ENCODE results near the gene RER1. TPM values are rescaled to one million over a fixed set of nuclear protein-coding genes. Genes with fewer than 3 reads are reported as not detected.

RER1 gene
- total RNA-seq, 2 donors from 2014 or later = 191 to 221 TPM

DNA sequence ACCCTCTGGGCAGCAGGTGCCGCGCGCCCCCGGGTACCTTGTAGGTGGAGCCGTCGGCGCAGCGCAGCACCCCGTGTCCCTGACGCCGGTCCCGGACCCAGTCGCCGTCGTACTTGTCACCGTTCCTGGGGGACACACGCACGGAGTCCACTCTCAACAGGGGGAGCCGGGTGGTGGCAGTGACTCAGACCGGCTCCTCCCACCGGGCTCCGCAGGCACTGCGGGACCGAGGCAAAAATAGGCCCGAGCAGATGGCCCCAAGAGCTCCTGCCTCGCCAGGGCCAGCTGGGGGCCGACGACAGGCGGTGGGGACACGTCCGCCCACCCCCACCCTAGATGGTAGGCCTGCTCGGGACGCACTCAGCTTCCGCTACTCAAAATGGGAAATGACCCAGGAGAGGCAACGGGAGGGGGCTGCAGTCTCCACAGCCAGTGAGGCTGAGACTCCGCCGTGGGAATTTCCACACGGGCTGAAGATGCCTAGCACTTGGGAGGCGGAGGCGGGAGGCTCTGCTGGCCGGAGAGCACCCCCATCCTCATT lies 6.6 kb upstream of the RER1 start:
- intact Hi-C loops (cut with DNase I, micrococcal nuclease) = loop anchor here (5.0 kb wide), 1 partner anchor 188 kb away; no protein-coding TSS in a partner anchor
- ATAC-seq (no peak), DNase-seq (peak; percentile 8 to 21)

DNA sequence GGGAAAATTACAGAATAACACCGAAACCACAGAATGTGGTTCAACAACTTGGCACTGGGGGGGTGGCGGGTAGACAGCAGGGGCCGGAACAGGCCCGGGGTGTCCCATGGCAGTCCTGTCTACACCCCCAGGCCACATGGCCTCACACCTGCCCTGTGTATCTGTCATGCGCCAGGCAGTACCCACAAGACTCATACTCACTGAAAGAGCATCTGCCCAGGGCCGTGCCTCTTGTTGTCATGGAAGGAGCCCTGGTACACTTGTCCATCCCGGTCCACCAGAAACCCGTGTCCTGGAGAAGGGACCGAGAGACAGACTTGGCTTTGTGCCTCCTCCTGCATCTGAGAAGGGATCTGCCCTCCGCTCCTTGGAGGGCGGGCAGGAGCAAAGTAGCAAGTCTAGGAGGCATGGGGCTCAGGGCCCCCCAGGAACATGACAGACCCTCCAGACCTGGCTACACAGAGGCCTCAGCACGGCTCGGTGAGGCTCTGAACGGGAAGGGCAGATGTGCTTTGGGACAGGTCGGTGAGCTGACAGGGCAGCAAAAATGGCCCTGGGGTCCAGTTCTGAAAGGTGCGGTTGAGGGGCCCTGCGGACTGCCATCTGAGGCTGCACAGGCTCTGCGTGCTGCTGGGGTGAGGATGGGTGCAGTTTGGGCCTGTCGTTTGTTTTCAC lies 5.9 kb upstream of the RER1 start:
- intact Hi-C loops (cut with DNase I, micrococcal nuclease) = no loop called here
- DNase-seq (peak; percentile 2 to 21), ATAC-seq (no peak)

DNA sequence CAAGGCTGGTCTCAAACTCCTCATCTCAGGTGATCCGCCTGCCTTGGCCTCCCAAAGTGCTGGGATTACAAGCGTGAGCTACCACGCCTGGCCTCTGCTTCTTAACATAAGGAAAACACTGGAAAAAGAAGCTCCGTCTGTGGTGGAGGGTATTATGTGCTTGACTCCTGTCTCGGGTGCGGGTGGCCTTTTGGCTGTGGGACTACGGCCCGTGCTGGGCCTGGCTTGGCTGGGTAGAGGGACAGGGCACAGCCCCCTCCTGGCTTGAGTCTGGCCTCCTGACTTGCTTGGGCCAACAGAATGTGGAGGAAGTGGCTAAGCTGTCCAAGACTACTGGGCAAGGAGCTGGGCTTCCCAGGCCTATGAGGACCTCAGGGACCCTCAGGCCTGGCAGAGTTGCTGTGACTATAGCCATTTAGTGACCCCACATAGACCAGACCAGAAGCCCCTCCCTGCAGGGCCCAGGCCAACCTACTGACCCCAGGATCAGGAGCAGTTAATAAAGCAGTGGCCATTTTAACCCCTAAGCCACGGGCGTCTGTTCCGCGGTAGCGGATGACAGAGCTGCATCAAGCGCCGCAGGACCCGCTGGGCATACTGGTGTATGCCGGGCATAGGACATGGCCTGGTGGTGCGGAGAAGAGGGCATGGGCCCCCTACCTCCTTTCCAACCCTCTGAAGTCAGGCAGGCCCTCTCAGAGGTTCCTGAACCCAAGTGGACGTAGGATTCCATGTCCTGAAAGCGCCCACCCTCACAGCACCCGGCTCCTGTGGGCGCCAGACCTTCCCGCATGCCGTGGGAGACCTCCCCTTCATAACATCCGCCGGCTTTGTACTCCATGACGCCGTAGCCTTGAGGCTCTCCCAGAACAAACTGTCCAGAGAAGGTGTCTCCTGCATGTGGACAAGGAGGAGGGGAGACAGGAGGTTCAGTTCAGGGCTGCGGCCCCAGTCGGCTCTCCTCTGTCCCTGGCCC lies 4.7 kb upstream of the RER1 start:
- intact Hi-C loops (cut with DNase I, micrococcal nuclease) = no loop called here
- no peak for ATAC-seq
- DNase-seq = peak; percentile 4 to 19

DNA sequence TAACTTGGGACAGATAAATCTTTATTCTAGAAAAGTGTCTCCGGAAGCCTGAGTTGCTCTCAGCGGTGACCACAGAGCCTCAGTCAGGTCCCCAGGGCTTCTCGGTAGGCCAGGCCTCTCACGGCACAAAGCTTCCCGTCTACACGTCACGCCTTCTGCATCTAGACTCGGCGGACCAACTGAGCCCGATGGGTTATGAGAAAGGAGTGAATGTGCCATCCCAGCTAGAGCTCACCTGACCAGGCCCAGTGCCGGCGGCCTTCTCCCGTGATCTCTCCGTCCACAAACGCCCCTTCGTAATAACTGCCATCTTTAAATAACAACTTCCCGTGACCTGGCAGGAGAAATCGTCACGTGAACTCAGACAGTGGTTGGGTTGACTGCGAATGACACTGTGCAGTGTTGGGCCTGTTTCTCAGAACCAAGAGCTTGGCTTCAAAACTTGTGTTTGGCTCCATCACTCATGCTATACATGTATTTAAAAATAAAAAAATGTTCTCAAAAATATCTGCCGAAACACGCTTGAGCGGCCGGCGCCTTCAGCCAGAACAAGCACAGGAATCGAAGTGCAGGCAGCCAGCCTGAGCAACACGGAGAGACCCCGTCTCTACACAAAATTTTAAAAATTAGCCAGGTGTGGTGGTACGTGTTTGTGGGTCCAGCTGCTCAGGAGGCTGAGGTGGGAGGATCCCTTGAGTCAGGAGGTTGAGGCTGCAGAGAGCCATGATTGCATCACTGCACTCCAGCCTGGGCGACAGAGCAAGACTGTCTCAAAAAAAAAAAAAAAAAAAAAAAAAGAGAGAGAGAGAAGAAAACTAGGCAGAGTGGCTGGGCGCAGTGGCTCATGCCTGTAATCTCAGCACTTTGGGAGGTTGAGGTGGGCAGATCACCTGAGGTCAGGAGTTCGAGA lies 3.4 kb upstream of the RER1 start:
- ATAC-seq (no peak), DNase-seq (peak; percentile 1 to 22)
- intact Hi-C loops (cut with DNase I, micrococcal nuclease) = no loop called here

DNA sequence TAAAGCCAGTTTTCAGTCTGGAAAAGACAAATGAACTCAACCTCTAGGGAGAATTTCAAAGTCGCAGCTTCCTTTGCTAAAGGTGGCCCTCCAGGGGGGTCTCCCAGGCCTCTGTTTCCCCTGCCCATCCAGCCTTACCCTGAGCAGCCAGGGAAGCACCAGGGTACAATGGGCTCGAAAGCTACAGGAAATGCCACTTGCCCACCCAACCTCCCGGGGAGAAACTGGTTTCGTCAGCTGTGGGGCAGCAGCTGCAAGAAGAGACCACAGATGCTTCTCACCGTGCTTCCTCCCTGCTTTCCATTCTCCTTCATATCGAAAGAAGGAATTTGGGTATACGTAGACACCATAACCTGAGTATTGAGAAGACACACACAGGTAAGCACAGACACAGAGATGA lies 2.0 kb upstream of the RER1 start:
- DNase-seq = no peak

DNA sequence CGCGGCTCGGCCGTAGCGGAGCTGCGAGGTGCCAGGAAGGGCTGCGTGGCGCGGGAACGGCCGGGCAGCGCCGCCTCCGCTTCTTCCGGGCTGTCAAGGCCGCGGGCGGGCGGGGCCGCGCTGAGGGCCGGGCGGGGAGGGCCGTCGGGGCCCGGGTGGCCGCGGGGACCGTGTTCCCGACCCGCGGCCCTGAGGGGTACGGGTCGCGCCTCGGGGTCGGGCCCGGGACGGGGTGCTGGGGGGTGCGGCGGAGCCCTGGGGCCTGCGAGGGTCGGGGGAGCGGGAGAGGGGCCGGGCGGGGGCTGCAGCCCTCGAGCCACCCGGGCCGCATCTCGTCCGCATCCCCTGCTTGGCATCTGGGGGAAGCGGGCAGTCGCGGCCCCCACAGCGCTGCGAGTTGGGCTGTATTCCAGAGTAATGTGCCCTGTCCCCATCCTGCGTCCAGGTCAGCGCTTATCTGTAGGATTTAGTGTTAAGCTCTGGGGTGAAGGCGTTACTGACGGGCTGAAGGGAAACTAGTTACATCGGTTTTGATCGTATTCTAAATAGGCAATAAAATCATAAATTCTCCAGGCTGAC lies 379 bp downstream of the RER1 start:
- intact Hi-C loops (cut with DNase I, micrococcal nuclease) = no loop called here

More for the DNA sequence above, 2.0 kb upstream of the RER1 start:
- intact Hi-C loops (cut with DNase I, micrococcal nuclease) = no loop called here
- ATAC-seq = no peak

DNA sequence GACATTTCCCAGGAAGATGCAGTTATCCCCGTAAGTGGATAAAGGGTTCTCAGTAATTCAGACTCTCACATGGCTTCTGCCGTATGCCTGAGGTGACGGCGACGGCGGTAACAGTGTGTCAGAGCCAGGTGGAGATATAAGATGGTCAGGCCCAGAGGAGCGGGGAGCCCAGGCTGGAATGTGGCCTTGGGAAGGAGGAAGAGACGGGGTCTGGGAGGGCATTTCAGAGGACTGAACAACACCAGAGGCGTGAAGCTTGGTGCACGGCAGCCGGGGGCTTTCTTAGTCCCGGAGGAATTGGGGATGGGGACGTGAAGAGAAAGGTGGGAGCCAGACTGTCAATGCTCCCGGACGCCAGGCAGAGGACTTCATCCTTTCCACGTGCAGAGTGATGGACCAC lies 1.0 kb downstream of the RER1 start:
- ATAC-seq (no peak), DNase-seq (no peak)
- intact Hi-C loops (cut with DNase I, micrococcal nuclease) = no loop called here

More for the DNA sequence above, 379 bp downstream of the RER1 start:
- ATAC-seq (peak; percentile 39), DNase-seq (peak in 1 of 2 donors; percentile 43)

DNA sequence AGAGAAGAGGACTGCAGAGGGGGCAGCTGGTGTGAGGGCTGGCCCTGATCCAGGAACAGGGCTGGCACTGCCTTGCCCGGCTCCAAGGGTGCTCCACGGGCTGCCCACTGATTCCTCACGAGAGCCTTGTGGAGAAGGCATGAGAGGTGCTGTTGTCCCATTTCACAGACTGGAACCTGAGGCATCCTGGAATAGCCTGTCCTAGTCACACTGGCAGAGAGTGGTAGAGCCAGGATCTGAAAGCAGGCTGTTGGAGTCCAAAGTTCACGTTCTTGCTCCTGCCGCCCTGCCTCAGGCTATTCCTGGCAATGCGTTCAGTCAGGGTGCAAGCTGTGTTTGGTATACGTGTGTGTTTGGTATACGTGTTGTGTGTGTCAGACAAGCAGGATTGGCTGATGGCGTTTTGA lies 1.8 kb downstream of the RER1 start:
- ATAC-seq = peak; percentile 44
- DNase-seq = peak in 1 of 2 donors; percentile 62
- intact Hi-C loops (cut with DNase I, micrococcal nuclease) = no loop called here

DNA sequence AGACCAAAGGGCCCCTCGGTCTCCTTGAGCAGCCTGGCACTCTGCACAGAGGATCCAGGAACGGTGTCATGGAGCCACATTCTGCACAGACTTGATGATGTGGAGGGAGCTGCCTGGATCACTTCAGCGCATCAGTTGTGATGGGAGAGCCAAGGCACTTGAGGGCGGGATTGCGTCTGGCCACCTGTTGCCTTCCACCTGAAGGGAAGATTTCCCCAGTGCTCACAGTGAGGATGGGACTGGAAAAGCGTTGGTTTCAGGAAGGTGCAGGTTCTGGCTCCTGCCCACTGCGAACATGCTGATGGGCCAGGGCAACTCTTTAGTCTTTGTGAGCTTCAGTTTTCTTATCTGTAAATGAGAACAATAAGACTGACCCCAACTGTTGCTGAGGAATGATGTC lies 2.6 kb downstream of the RER1 start:
- ATAC-seq = no peak
- DNase-seq = no peak
- intact Hi-C loops (cut with DNase I, micrococcal nuclease) = no loop called here

DNA sequence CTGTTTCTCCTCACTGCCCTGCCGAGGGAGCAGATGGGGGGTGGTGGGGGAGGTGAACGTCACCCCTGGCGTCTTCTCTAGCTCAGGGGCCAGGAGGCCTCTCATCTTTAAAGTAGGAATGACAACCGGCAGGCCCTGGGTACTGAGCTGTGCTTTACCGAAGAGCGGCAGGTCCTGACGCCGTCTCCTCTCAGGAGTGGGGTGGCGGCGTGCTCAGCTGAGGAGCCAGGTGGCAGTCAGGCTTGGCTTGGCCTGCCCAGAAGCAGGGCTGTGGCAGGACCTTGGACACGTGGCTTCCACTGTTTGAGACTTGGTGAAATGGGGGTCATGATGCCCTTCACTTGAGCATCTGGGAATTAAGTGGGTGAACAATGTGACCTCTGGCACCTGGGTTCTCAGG lies 3.1 kb downstream of the RER1 start:
- DNase-seq = no peak
- intact Hi-C loops (cut with DNase I, micrococcal nuclease) = no loop called here
- ATAC-seq = no peak

DNA sequence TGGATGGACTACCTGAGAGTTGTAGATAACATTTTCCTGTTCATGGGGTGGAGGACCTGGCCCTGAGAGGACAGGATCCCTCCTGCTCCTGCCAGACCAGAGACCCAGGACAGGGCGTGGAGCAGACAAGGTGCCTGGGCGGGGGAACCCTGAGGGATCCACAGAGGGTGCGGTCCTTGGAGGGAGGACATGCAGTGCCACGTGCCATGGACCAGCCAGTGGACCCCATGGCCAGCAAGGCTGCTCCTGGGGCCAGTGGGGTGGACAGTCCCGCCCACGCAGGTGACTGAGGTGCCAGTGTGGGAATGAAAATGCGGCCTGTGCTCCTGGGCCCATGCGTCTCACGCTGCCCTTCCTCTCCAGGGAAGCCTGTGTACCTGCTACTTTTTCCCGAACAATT lies 3.6 kb downstream of the RER1 start:
- intact Hi-C loops (cut with DNase I, micrococcal nuclease) = no loop called here
- no peak for DNase-seq
- no peak for ATAC-seq

DNA sequence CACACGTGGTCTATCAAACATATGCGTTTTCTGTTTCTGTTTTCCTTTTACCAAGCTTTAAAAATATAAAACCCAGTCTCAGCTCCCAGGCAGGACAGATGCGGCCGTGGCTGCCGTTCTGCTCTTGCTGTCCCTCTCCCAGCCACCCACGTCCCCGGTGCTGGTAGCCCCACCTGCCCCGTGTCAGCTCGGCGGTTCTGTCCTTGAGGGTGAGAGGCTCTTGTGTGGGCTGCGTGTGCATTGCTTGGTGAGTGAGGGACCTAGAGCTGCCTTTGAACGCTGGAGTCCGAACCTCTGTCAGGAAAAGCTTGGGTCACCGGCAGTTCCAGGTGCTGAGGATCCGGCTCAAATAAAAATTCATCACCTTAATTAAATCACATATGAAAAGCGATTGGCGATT lies 4.4 kb downstream of the RER1 start:
- intact Hi-C loops (cut with DNase I, micrococcal nuclease) = no loop called here
- ATAC-seq (no peak), DNase-seq (no peak)

DNA sequence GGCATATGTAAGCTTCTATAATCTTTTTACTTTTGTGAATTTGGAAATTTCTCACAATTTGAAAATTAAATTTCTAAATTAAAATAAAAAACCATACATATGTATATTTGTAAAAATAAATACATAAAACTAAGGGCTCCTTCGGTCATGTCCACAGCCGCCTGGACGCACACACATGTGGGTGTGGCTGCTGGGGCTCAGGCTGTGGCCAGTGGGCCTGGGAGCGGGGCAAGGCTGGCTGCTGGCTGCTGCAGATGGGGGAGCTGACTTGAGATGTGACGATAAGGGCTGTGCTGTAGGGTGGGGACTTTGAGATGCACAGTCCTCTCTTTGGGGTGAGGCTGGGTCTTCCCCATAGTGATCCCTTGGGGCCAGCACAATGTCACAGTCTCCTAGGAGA lies 4.8 kb downstream of the RER1 start:
- DNase-seq (no peak), ATAC-seq (no peak)

DNA sequence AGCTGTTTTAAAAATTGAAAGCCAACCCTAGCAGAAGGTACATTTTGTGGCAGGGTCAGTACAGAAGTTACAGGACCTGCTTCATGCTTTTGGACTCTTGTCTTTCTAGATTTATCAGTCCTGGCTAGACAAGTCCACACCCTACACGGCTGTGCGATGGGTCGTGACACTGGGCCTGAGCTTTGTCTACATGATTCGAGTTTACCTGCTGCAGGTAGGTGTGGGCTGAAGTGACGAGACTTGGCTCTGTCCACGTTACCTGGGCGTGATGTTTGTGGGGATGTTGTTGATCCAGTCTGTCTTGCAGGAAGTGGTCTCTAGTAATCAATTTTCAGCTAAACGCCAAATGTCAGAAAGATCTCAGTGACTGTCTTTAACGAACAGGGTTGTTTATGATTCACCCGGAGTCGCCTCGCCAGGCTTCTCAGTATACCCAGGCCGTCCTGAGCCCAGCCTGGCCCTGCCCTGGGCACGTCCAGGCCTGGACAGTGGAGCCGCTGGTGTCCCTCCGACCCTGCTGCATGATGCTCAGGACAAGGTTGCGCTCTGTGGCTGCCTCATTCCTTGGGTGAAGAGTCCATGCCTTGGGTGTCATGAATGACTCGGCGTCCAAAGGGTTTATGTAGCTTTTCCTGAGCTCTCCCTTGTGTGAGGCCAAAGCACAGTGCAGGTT lies 5.5 kb downstream of the RER1 start:
- ATAC-seq (peak; percentile 13), DNase-seq (no peak)
- intact Hi-C loops (cut with DNase I, micrococcal nuclease) = no loop called here

More for the DNA sequence above, 4.8 kb downstream of the RER1 start:
- intact Hi-C loops (cut with DNase I, micrococcal nuclease) = no loop called here

DNA sequence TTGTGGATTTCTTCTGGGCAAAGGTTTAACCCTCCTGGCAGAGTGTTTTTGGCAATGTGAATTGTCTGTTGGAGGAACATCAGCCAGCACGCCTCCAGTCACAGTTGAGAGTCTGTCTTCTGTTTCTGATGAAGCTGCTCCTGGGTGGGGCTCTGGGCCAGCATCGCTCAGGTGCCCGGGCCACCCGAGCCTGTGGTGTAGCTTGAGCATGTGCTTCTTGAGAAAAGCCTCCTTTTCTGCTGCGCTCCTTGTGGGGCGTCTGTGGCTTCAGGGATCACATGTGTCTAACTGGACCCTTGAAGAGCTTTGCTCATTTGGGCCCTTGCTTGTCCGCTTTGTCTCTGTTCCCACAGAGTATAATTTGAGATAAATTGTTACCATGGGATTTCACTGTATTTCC lies 7.2 kb downstream of the RER1 start:
- ATAC-seq (no peak), DNase-seq (no peak)
- intact Hi-C loops (cut with DNase I, micrococcal nuclease) = no loop called here

DNA sequence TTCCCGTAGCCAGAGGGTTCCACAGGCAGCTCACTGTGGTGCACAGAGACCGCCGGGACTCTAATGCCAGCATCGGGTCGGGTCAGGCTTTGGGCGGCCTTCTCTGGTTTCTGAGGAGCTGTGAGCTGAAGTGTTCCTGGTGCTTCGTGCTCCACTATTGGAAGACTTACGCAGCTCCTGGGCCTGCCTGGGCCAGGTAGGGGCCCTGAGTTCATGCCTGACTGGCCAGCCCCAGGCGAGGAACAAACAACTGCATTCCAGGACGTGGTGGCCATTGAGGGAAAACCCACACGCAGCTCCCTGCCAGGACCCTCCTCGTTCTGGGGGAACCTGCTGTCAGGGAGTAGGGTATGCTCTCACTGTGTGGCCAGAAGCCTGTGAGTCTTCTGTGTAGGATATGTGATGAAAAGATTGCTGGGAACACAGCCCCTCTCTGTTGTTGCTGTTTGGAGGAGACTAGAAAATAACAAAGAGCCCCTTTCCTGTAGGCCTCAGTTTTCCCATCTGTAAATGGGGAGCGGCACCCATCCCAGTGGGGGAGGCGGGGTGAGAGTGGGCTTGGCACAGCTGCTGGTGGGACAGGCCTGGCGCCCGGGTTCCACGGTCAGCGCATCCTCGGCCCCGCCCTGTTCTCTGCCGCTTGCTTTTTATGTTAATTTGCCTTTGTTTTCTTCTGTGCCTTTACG lies 8.4 kb downstream of the RER1 start:
- intact Hi-C loops (cut with DNase I, micrococcal nuclease) = no loop called here
- ATAC-seq = no peak

DNA sequence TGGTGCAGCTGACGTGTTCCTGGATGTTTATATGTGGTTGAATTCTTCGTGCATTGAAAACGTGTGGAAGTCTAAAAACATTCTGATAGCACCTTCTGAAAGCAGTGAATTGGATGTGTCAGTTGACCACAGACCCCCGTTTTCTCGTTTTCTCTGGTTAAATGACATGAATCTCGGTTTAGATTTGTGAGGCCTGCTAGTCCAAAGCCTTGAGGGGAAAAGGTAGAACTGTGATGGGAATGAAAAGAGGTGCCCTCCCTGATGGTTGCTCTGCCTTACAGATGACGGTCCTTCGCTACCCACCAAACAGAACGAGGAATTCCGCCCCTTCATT lies 8.9 kb downstream of the RER1 start:
- intact Hi-C loops (cut with DNase I, micrococcal nuclease) = no loop called here
- no peak for ATAC-seq
- no peak for DNase-seq

More for the DNA sequence above, 8.4 kb downstream of the RER1 start:
- no peak for DNase-seq

All from left colon (tissue), 2 donors.